ENCODE results near the gene ARHGEF1.

The ARHGEF1 gene

DNA sequence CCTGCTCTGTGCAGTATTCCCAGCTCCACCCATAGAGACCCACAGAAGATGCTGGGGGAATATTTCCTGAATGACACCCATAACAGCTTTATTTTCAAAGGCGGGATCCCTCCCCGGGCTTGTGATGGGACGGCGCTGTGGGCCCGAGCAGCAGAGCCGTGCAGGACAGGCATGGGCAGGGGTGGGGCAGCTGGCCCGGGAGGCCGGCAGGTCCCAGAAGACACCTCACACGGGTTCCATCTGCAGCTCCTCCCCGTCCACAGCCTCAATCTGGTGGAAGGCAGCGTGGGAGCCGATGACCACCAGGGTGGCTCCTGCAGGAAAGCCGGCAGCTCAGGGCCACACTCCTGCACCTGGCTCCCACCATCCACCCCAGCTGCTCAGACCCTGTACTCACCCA is 73.6 kb downstream of the ARHGEF1 start:
- DNase-seq (ENCODE audit: low spot score): no peak

Measured in SW480 (cell line).